Panc1 (cell line): ENCODE data around the gene APAF1.

Source experiments
- POLR2AphosphoS5 ChIP-seq: IDR thresholded peaks from 2 replicates; pipeline ENCODE4 v1.6.1; 2012; ENCODE audit warnings: mild to moderate bottlenecking, low read depth, low read length, moderate library complexity
- SIN3A ChIP-seq: IDR thresholded peaks from 2 replicates; pipeline ENCODE4 v1.6.1; 2012; ENCODE audit warnings: low read depth, mild to moderate bottlenecking, low read length, moderate library complexity, borderline replicate concordance; ENCODE audit not compliant: insufficient read depth
- TF ChIP-seq, protein P1 (sequence below): fragments of 450-650 bp; IDR thresholded peaks from 2 replicates; pipeline ENCODE4 v1.5.1; 2017; ENCODE audit warnings: mild to moderate bottlenecking
- TF ChIP-seq, protein P2 (sequence below), 2 experiments: IDR thresholded peaks; 2 replicates each; pipeline ENCODE4 v1.6.1; 2011 to 2012; ENCODE audit warnings: low read depth in 2 of 2, control low read depth in 1 of 2, low read length in 1 of 2, mild to moderate bottlenecking in 1 of 2, moderate library complexity in 1 of 2; ENCODE audit not compliant: insufficient read depth in 1 of 2

GRCh38 chr12:98758331-98758730 is 113.2 kb downstream of the APAF1 start:
- TF ChIP-seq, protein P1, sequence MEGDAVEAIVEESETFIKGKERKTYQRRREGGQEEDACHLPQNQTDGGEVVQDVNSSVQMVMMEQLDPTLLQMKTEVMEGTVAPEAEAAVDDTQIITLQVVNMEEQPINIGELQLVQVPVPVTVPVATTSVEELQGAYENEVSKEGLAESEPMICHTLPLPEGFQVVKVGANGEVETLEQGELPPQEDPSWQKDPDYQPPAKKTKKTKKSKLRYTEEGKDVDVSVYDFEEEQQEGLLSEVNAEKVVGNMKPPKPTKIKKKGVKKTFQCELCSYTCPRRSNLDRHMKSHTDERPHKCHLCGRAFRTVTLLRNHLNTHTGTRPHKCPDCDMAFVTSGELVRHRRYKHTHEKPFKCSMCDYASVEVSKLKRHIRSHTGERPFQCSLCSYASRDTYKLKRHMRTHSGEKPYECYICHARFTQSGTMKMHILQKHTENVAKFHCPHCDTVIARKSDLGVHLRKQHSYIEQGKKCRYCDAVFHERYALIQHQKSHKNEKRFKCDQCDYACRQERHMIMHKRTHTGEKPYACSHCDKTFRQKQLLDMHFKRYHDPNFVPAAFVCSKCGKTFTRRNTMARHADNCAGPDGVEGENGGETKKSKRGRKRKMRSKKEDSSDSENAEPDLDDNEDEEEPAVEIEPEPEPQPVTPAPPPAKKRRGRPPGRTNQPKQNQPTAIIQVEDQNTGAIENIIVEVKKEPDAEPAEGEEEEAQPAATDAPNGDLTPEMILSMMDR, result no peak
- TF ChIP-seq SIN3A (no peak), POLR2AphosphoS5 (no peak)
- TF ChIP-seq, protein P2, sequence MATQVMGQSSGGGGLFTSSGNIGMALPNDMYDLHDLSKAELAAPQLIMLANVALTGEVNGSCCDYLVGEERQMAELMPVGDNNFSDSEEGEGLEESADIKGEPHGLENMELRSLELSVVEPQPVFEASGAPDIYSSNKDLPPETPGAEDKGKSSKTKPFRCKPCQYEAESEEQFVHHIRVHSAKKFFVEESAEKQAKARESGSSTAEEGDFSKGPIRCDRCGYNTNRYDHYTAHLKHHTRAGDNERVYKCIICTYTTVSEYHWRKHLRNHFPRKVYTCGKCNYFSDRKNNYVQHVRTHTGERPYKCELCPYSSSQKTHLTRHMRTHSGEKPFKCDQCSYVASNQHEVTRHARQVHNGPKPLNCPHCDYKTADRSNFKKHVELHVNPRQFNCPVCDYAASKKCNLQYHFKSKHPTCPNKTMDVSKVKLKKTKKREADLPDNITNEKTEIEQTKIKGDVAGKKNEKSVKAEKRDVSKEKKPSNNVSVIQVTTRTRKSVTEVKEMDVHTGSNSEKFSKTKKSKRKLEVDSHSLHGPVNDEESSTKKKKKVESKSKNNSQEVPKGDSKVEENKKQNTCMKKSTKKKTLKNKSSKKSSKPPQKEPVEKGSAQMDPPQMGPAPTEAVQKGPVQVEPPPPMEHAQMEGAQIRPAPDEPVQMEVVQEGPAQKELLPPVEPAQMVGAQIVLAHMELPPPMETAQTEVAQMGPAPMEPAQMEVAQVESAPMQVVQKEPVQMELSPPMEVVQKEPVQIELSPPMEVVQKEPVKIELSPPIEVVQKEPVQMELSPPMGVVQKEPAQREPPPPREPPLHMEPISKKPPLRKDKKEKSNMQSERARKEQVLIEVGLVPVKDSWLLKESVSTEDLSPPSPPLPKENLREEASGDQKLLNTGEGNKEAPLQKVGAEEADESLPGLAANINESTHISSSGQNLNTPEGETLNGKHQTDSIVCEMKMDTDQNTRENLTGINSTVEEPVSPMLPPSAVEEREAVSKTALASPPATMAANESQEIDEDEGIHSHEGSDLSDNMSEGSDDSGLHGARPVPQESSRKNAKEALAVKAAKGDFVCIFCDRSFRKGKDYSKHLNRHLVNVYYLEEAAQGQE (IDR thresholded peaks at IDR 0.05; ENCODE audit: insufficient read depth in 1 of 2, low read depth in 2 of 2, low read length in 1 of 2), result no peak
